Stimulated activated CD8-positive, alpha-beta memory T cell treated with anti-CD3 and anti-CD28 coated beads, Interleukin-15, amount 100 ng/mL, for 24 hours (primary cell): ENCODE measurements around the gene BOLA1.
"Not testable (repeated sequence)": the region's sequence is repeated elsewhere in the genome, so short reads cannot be mapped to it uniquely, and the experiment has no call there.

Source experiments
- DNase-seq: peaks from one replicate; pipeline ENCODE4 v3.0.0-alpha.2; 2020; ENCODE audit warnings: low read depth

Gene BOLA1

DNA sequence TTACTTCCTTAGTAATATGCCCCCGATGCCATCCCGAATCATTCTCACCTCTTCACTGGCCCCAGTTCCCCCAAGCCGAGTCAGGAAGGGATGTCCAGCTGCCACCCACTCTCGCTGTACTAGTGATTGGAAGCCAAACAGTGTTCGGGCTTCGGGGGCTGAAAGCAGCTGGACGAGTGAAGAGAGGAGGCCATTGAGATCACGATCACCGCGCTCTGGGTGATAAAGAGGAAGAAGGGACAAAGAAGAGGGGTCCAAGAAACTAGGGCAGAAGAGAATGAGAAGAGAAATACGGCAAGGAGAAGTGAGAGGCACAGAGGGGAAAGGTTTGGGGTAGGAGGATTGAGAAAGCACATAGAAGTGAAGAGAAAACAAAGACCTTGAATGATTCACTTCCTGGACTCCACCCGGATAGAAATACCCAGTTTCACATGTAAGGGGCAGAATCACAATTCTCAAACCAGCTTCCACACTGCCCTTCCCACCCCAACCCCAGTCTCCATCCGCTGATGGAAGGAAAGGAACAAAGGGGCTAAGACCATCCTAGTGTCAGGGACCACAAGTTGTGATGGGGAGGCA lies 31.9 kb downstream of the BOLA1 start:
- DNase-seq, result no peak

DNA sequence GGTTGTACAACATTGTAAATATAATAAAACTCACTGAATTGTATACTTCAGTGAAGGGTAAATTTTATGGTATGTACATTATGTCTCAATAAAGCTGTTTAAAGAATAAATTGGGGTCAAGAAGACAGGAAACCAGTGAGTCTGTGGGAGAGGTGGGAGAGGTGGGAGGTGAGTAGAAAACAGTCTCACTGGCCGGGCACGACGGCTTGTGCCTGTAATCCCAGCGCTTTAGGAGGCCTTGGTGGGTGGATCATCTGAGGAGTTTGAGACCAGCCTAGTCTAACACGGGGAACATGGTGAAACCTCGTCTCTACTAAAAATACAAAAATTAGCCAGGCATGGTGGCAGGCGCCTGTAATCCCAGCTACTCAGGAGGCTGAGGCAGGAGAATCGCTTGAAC lies 33.1 kb downstream of the BOLA1 start:
- no peak for DNase-seq

DNA sequence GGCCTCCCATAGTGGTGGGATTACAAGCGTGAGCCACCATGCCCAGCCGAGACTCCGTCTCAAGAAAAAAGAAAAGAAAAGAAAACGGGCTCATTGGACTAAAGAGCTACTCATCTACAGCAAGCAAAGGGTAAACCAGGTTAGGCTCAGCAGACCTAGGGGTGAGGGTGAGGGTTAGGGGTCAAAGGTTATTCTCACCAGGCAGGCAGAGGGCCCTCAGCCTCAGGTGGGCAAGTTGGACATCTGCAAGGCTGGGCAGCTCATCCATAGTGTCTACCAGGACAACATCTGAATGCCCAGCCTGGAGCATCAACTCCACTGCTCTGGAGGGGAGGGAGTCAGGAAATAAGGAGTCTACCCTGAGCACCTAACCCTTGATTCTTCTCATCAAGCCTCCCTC lies 33.8 kb downstream of the BOLA1 start:
- DNase-seq, result no peak

DNA sequence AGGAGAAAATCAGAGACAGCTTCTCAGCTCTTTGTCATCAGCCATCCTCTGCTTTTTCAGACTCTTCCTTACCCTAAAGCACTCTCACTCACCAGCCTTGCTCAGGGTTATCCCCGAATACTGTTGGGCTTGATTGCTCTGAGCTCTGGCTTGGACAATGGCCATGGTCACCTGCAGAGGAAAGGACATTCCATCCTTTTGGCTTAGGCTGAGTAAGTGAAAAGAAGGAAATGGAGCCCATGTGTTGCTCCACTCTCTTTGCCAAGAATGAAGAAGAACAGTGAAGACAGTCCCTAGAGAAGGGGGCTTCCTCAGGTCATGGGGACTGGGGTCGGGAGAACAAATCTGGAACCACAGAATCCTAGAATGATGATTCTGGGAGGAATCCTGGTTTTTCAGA lies 35.0 kb downstream of the BOLA1 start:
- no peak for DNase-seq

DNA sequence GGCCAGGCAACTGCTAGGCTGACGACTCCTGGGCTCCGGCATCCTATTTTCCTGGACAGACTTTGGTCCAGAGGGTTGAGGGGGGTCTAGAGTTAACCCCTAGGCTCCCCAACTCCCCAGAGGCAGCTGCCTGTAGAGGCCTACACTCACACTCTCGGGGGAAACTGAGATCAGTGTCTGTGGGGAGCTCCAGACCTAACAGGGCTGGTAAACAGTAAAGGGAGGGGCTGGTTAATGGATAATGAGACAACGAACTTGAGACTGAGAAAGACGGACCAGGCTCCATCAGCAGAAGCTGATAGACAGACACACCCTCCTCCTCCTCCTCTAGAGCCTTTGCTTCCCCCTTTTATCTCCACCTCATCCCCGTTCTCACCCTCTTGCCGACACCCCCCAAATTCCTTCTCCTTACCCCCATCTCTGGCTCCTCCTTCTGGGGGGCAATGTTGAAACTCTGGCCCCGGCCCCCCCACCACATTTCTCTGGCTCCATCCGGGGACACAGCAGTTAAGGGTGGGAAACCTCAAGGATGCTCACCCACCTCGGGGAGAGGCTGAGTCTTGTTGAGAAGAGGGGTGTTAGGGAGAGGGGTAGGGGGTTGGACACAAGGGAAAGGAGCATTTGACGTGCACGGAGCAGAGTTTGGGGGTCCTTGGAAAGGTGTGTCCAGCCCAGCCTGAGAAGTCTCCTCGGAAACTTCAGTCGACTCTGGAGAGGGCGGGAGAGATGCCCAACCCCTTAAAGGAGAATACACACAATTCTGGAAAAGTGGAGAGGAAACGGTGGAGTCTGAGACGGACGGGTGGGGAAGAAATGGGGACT lies 37.0 kb downstream of the BOLA1 start, which contains the start of gene MTMR11:
Gene MTMR11 (minus strand): TSS at position 710 of the 822 bp plus-strand sequence. CDS start 232 bp downstream, at position 478.
- no peak for DNase-seq

DNA sequence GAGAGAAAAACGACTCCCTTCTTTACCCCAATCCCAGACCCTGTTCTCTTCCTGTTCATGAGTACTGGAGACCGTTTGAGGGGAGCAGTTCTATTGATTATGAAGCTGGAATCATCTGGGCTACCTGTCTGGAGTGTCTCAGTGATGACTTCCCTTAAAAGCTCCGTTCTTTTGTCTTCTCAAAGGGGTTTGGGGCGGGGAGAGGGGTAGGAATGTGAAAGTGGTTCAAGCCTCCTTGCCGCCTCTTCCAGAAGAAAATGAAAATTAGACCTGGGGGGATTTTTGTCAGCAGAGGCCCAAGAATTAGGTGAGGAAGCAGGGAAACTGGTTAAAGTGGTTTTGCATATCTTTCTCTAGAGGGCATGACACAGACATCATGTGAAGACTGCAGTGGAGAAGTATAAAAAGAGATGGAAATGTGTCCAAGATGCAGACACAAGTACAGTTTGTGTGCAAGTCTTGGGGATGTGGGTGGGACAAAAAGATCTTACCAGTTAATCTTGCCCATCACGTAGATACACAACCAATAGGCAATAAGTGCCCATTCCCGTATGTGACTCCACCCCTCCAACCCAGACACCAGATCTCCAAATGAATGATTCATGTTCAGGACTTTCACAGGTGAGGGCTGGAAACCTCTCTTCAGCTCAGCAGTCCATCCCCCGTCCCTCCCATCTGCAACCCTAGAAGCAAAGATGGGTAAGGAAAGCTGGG lies 37.8 kb downstream of the BOLA1 start:
- DNase-seq, result no peak

DNA sequence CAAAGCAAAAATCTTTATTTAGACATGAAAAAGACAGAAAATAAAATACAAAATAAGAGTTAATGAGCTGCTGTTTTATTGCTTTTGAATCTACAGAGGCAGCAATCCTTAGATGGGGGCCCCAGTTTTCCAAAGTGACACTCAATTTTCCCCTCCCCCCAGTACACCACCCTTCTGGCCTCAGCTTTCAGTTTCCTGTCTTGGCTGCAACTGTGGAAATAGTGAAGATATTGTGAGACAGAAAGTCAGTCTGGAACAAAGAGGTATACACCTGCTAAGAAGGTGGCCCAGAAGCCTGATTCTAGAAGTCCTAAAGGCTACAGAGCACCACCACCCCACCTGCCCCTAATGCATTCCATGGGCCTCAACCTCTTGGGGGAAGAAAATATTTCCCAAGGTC lies 38.4 kb downstream of the BOLA1 start:
- DNase-seq, result no peak

DNA sequence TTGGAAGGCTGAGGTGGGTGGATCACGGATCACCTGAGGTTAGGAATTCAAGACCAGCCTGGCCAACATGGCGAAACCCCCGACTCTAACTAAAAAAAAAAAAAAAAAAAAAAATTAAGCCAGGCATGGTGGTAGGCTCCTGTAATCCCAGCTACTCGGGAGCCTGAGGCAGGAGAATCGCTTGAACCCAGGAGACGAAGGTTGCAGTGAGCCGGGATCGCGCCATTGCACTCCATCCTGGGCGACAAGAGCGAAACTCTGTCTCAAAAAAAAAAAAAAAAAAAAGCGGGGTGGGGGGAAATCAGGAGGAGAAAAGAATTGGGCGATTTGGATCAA lies 39.3 kb downstream of the BOLA1 start:
- not testable (repeated sequence) for DNase-seq

DNA sequence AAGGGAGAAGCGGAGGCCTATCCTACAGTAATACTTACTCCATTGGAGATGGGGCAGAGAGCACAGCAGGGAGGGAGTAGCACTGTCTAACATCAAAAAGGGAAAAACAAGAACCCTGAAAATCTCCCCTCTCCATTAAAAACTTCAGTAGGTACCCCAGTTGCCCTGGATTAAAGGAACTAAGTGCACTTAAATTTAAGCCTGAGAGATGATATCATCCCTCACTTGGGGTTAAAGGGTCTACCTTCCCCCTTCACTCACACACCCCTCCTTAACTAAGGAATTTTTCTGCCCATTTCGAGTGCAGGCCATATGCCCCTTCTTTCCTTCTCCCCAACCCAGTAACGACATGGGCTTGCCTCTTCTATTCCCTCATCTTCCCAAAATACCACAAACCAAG lies 41.1 kb downstream of the BOLA1 start:
- no peak for DNase-seq

DNA sequence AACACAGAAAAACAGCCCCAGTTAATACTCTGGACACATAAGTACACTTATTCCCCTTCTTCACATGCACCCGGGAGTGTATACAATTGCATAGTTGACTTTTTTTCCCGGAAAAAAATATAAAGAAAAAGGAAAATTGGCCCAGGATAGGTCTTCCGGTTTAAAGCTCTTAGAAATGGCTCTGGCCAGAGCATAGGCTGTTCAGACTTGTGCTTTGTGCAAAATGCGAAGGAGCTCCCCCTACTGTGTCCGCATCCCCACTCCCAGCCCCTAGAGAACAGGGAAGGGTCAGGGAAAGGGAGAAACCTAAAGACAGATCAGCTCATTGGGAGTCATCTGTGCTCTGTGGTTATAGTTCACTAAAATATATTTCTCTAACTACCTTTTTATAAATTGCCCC lies 42.8 kb downstream of the BOLA1 start:
- no peak for DNase-seq

DNA sequence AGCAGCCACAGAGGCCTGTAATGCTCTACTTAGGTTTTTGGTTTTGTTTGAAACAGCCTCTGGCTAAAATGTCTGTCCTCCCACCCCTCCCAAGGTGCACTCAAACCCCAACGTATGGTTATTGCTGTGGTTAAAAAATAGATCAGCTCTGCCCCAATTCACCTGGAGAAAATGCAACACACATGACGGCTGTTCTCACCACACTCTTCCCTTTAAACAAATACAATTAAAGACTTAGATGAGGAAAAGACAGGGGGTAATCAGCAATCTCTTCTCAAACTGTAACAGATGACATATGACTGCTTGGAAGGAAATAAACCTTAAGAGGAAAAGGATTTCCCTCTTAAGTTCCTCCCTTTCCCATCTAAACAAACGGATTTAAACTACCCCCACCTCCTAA lies 43.5 kb downstream of the BOLA1 start:
- DNase-seq, result no peak

DNA sequence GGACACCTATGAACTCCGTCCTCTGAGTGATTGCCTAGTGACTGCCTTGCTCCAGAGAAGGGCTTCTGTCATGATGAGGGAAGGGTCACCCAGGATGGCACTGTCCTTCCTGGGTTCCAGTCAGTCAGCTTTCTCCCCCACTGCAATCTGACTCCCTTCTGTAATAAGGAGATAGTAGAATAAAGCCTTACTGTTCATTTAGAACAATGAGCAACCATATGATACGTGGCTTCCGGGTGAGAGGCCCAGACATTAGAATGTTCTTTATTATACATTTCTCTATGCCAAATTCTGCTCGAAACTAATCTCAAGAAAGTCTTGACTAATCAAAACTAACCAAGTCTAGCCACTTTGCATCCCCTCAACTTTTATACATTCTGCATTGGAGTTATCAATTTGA lies 45.8 kb downstream of the BOLA1 start:
- DNase-seq, result no peak

DNA sequence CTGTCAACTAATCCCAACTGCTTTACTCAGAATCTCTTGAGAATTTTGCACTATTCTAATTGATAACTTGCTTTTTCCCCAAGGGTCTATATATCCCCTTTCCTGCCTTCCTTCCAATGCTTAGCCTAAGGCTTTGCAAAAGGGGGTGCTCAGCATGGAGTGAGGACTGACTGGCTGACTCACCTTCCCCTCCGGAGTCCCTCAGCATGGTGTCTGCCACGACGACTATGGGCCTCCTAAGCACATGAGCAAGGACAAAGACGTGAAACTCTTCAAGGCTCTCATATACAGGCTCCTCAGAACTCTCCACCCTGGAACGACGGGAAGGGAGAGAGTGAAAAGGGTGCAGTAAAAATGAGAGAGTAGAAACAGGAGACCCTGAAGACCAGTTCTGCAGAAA lies 50.5 kb downstream of the BOLA1 start:
- DNase-seq, result no peak
